ENCODE measurements around the gene MAPK4. TPM values are rescaled to one million over a fixed set of nuclear protein-coding genes. Genes with fewer than 3 reads are reported as not detected.

MAPK4 gene
- total RNA-seq, 1 donor from 2014 or later, result not detected

DNA sequence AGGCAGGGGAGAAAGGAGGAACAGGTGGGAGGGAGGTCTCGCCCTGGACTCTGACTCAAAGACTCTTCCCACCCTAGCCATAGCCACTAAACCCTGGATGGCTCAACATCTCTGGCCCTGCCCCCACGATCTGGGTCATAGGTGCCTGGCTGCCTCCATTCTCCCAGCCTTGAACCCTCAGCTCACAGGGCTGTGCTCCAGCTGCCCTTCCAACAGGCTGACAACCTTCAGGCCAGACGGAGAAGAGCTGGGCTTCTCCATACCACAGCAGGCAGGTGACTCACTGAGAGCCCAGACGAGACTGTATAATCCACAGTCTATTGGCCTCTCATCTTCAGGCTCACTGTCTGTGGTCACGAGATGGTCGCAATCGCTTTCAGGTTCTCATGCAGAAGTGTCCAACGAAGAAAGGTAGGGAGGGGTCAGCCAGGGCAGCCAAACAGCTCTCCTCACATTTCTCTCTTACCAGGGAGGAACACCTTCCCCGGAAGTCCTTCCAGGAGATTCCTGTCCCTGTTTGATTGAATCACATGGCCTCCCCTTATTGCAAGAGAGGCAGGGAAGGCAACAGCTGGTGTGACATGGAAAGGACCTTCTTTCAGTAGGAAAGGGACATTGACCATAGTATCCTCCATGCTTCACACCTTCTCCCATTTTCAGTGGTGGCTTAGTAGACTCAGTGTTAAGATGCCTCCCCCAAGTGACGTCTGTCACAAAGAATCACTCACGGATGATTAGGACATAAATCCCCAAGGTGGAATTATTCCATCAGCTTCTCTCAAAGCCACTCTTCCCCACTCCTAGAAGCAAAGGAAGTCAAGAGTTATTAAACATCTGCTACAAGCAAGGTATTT, 159.8 kb downstream of the MAPK4 start:
- DNase-seq (ENCODE audit: low read depth in 2 of 2), result no peak

- DNase-seq (ENCODE audit: low read depth in 2 of 2), result no peak
Observed at GRCh38 chr18:50720325-50720674, 160.4 kb downstream of the MAPK4 start.

GRCh38 chr18:50721006-50721405, 161.1 kb downstream of the MAPK4 start:
- DNase-seq (ENCODE audit: low read depth in 2 of 2), result no peak

GRCh38 chr18:50721451-50722120, 161.7 kb downstream of the MAPK4 start:
- no peak for DNase-seq (ENCODE audit: low read depth in 2 of 2)

GRCh38 chr18:50722311-50722710, 162.4 kb downstream of the MAPK4 start:
- no peak for DNase-seq (ENCODE audit: low read depth in 2 of 2)

GRCh38 chr18:50724751-50725151, 164.9 kb downstream of the MAPK4 start:
- no peak for DNase-seq (ENCODE audit: low read depth in 2 of 2)

- no peak for DNase-seq (ENCODE audit: low read depth in 2 of 2)
Observed at GRCh38 chr18:50726960-50727589, 167.2 kb downstream of the MAPK4 start.

DNA sequence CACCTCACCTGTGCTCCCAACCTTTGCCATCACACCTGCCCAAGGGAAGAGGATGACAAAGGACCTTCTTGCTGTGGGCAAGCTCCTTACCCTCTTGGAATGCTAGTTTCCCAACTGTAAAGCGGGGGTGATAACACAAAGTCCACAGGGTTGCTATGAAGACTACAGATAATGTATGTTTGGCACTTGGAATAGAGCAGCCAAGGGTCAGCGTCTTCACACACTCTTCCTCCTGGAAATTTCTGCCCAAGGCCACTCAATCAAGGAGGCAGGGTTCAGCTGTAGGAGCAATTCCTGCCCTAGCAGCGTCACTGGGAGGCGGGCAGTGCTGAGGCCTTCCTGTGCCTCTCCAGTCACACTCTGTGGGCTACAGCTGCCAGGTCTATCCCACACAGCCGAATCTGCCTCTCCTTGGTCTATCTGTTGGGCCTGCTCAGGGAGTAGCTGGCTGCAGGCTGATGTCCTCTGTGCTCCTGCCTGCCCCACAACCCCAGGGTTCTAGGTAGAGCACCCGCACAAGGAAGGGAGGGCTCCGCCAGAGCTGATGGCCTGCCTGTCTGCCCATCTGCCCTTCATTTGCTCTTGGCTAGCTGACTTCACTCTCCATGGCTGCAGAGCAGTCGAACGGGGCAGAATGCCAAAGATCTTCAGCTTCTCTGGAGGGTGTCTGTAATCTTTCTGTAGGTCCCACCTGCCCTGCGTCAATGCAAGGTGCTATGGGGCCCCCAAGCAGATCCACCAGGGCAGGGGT, 168.0 kb downstream of the MAPK4 start:
- DNase-seq (ENCODE audit: low read depth in 2 of 2), result no peak

GRCh38 chr18:50729376-50729775, 169.5 kb downstream of the MAPK4 start:
- no peak for DNase-seq (ENCODE audit: low read depth in 2 of 2)

GRCh38 chr18:50729986-50730385, 170.1 kb downstream of the MAPK4 start:
- DNase-seq (ENCODE audit: low read depth in 2 of 2), result no peak

GRCh38 chr18:50734342-50734741, 174.5 kb downstream of the MAPK4 start:
- no peak for DNase-seq (ENCODE audit: low read depth in 2 of 2)

DNA sequence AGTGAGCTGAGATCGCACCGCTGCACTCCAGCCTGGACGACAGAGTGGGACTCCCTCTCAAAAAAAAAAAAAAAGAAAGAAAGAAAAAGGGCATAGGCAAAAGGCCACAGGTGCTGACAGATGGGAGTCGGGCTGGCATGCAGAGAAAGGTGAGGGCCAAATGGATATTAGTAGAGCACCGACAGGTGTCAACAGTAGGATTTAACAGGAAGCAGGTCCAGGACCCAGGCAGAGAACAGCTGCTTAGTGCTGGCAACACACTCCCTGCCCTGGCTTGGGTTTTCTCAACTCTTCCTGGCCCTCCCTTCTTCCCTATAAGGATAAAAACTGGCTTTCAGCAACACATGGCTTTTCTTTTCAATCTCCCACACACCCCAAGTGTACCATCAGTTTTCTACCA, 175.0 kb downstream of the MAPK4 start:
- no peak for DNase-seq (ENCODE audit: low read depth in 2 of 2)

DNA sequence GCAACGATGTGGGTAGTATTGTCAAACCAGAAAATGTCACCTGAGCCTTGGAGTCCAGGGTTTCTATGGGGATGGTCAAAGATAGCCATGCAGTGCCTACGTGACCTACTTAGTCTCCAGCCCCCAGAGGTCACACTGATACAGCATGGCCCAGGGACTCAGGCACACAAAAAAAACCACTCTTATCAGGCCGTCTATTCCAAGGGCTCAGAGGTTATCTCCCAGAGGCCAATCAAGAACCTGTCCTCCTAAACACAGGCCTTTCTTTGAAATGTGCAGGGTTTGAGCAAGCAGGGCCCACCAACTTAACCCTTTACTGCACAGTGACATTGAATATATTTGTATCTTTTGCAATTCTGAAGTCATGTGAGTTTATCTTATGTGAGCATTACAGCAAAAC, 177.2 kb downstream of the MAPK4 start:
- DNase-seq (ENCODE audit: low read depth in 2 of 2), result no peak

DNA sequence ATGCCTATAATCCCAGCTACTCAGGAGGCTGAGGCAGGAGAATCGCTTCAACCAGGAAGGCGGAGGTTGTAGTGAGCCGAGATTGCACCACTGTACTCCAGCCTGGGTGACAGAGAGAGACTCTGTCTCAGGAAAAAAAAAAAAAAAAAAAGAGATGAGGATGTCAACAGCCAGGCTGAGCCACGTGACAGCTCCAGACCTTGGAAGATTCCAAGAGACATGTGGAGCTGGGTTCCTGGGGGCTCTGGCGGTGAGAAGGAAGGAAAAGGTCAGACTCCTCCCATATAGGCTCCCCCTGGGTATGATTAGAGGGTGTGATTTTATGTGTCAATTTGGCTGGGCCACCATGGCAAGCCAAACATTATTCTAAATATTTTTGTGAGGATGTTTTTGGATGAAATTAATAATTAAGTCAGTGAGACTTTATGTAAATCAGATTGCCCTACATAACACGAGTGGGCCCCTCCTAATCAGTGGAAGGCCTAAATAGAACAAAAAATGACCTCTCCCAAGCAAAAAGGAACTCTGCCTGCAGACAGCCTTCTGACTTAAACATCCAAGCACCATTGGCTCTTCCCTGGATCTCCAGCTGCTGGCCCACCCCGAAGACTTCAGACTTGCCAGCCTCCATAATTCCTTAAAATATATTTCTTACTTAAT, 178.3 kb downstream of the MAPK4 start:
- no peak for DNase-seq (ENCODE audit: low read depth in 2 of 2)

- DNase-seq (ENCODE audit: low read depth in 2 of 2), result no peak
Observed at GRCh38 chr18:50742952-50743351, 183.1 kb downstream of the MAPK4 start.

DNA sequence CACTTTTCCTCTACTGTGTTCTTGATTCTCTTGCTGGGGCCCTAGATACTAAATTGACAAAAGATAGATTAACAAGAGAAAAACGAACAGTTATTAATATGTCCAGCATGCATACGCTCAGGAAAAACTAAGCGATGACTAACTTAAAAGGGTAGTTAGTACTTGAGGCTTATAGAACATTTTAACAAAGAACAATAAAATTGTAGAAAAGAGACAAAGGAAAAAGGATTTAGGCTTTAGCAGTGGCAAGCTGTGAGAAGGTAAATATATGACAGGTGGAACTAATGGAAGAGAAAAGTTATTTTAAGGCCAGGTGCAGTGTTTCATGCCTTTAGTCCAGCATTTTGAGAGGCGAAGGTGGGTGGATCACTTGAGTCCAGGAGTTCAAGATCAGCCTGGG, 184.4 kb downstream of the MAPK4 start:
- no peak for DNase-seq (ENCODE audit: low read depth in 2 of 2)

GRCh38 chr18:50745945-50746344, 186.1 kb downstream of the MAPK4 start:
- no peak for DNase-seq (ENCODE audit: low read depth in 2 of 2)

- no peak for DNase-seq (ENCODE audit: low read depth in 2 of 2)
Observed at GRCh38 chr18:50747849-50748242, 188.0 kb downstream of the MAPK4 start.

DNA sequence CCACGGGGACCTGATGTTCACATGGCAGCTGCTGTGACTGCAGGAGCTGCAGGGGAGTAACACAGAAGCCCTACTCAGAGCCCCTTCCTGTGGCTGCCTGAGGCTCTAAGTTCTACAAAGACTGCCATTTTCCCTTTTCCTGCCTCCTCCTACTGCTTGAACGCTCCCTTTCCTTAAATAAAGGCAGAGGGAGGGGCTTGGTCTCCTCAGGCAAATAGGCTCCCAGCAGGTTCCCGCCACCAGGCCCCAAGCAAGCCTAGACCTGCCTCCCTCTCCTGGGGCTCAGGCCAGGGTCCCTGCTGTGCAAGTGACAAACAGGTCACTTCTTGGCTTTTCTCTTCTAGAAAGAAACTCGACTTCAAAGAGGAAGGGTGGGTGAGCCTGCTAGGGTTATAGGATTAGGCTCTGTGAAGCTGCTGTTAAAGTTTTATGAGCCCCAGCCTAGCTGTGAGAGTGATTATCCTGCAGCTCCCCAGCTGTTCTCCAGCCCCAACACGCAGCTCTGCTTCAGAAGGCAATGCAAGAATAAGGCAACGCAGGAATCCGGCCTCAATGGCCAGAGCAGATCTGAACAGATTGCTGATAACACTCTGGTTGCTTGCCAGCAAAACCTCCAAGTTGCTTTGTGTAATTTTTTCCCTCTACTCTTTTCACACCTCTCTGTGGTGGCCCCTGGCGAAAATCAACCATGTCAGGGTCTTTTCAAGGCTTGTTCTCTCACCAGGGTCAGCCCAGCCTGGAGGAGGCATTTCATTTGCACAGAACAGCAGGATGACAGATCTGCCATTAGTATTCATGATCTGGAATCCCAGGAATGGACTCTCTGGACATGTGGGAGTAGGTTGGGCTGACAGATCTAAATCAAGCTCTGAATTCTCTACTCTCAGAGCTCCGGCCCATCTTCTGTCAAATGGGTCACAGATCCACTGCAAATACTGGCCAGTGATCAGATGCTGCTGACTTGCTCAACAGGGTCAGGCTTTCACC, 188.6 kb downstream of the MAPK4 start:
- no peak for DNase-seq (ENCODE audit: low read depth in 2 of 2)

GRCh38 chr18:50749421-50749820, 189.5 kb downstream of the MAPK4 start:
- DNase-seq (ENCODE audit: low read depth in 2 of 2), result no peak

Data from dermis microvascular lymphatic vessel endothelial cell (primary cell).